ENCODE measurements around the gene DOCK9.

Gene DOCK9

DNA sequence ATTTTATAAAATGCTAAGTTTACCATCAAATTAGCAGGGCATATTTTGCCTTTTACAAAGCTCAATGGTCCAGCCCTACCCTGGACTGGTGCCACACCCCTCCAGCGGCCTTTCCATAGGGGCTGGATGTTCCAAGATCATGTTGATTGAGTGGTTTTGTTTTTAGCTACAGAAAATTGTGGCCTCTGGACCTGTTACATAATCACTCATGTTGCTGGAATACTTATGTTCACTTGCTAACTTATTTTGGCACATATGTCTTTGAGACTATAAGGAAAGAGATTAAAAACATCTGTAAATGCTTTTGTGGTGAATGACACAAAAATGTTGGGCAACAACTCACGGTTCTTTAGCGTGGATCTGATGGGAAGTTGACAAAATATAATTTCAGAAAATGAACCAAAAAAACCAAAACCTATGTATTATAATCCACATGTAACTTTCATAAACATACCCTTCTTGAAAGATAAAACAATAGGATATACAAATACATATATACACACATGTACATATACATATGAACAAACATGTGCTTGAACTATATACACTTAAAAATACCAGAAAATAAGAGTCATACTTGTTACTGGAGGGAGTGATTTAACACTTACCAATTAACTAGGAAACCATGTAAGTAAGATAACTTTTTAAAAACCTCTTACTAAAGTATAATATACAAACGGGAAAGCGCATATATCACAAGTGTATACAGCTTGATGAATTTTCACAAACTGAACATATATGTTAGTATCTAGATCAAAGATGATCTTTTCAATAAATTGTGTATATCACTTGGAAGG, 178.8 kb downstream of the DOCK9 start:
- DNase-seq (ENCODE audit: low read depth, low spot score) = no peak

DNA sequence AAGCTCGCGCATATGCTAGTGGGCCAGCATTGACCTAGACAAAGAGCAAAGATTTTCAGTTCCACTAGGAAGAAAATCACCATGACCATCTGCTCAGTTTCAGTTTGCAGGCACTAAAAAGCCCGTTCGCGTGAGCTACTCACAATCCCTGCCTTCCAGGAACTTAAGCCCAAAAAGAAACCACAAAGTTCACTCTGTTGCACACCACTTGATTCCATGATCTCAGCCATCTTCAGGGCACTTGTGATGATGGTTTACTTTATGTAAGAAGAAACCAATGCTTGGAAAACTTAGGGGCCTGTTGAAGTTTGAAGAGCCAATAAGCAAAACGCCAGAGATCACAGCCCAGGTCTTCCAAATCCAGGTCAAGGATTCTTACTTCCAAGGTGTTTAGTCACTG, 180.4 kb downstream of the DOCK9 start:
- no peak for DNase-seq (ENCODE audit: low read depth, low spot score)

DNA sequence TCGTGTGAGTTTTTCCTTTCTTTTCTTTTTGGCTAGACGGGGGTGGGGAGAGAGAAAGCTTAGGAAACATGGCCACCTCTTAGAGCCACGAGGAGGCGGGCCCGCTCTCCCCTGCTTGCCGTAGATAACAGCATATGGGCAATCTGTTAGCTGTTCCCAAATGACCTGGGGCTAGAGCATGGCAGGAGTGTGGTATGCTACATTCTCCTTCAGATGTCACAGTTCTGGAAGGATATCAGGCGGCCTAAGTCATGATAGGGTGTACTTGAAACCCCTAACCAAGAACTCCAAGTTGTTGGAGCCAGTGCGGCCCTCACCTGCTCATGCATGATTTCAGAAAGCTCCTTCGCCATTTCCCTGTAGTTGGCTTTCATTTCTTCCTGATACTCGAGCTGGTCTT, 181.1 kb downstream of the DOCK9 start:
- DNase-seq (ENCODE audit: low read depth, low spot score) = peak; percentile 41

DNA sequence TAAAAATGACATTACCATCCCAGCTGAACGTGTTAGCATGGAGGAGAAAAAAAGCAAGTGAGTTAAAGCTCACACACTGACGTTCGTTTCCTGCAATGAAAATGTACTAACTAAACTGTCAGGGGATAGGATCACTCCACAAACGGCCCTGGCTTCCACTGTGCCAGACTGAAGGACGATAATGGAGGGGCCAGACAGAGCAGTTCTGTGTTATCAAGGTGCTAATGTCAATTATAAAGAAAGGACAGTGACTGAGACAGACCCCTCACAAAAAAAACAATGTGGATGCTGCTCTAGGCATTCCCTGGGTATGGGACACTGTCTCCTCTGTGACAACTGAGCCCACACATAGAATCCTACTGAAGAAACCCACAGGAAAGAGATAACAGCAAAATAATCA, 181.7 kb downstream of the DOCK9 start:
- no peak for DNase-seq (ENCODE audit: low read depth, low spot score)

DNA sequence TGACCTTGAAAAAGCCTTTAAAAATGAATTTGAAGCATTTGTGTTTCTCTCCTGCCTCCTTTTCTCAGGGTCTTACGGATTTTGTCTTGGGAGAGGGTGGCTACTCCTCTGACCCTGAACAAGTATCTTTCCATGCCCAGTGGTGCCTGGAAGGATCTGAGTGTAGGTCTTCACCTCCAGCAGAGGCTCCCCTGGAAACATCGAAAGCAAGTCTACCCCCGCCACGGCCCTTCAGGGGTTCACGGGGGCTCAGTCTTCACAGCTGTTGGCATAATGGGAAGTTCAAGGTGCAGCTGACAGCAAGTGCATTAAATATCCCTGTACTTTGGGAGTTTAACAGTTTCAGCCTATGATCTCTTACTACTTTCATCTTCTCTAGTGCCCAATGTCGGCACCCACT, 182.6 kb downstream of the DOCK9 start:
- no peak for DNase-seq (ENCODE audit: low read depth, low spot score)

DNA sequence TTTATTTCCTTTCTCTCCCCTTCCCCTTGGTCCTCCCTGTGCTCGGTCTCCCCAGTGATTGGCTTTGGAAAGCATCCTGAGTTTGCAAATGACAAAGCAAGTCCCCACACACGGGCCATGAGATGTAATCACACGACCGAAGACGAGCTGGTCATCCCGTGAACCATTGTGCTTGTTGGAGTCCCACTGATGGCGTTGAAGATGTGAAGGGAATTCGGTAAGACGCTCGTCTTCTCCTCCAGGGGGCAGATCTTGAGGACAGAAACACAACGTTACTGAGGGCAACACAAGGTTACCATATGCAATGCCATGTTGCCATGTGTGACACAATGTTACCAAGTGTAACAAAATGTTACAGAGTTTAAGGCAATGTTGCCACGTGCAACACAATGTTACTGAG, 183.4 kb downstream of the DOCK9 start:
- no peak for DNase-seq (ENCODE audit: low read depth, low spot score)

DNA sequence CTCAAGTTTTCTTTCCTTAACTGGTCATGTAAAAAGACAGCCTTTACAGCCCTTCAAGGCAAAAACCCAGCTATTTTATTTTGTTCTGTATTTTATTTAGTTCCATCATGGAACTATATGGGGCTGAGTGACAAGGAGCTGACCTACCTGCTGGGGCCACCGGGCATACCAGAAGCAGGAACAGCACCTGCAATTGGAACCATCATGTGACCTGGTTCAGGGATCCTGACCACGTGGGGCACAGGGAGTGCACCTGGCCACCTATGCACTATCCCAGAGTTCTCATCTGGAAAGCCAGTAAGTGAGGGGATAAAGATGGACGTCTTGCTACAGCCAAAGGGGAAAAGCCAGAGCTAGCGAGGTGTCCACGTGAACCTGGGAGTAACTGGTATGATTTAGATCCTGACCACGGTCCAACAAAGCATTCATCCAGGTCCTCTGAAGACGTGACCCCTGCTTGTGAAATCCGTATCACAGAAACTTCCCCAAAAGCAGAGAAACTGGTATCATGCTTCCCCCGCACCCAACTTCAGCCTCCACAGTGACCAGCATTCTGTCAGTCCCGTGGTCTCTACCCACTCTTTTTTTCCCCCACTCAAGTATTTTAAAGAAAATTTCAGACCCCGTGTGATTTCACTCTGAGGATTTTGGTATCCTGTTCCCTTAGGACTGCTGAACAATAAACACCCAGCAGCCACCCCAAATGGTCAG, 184.9 kb downstream of the DOCK9 start:
- DNase-seq (ENCODE audit: low read depth, low spot score) = no peak

DNA sequence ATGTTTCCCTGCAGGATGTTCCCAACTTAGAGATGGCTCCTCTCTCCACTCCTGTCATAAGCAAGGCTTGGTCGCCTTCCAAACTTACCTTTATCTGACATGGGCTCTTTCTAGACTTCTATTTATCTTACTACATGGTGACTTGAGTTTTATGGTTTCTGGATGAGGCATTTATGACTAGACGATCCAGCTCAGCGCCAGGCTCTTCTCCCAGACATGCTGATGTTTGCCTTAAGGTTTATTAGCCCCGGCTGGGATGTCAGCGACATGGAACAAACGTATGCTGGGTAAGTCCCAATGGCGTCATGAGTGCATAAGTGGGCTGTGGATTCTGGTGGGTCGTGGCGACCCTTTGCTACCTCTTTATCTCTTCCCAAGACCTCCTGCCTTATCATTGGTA, 185.5 kb downstream of the DOCK9 start:
- DNase-seq (ENCODE audit: low read depth, low spot score) = no peak

DNA sequence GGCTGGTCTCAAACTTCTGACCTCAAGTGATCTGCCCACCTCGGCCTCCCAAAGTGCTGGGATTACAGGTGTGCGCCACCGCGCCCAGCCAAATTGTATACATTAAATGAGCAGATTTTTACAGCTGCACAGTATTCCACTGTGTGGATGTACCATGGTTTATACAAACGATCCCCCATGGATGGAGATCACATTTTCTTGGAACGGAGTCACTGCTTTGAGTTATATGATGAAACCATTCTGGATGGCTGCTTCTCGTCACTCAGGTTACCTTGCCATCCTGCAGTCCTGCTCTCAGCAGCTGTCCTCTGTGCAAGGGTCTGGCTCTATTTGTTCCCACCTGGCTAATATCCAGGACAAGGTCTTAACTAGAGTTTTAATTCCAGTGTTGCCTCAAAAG, 186.3 kb downstream of the DOCK9 start:
- no peak for DNase-seq (ENCODE audit: low read depth, low spot score)

DNA sequence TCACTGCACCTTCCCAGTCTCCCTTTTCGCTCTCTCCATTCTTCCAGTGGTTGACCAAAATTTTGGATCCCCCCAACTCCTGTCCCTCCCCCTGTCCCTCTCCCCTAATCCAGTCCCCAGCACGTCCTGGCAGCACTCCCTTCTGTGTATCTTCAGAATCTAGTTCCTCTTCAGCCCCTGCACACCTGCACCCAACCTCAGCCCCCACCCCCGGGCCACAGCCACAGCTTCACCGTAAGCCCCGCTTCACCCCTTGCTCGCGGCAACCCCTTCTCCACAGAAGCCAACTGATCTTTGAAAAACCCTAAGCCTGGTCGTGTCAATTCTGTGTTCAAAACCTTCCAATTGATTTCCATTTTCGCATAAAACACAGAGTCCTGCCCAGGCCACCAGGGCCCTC, 189.9 kb downstream of the DOCK9 start:
- DNase-seq (ENCODE audit: low read depth, low spot score) = no peak

DNA sequence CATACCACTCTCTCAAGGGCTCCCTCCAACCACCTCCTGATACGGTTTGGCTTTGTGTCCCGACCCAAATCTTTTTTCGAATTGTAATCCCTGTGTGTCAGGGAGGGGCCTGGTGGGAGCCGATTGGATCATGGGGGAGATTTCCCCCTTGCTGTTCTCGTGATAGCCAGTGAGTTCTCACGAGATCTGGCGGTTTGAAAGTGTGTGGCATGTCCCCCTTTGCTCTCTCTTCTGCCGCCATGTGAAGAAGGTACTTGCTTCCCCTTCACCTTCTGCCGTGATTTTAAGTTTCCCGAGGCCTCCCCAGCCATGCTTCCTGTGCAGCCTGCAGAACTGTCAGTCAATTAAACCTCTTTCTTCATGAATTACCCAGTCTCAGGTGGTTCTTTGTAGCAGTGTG, 190.7 kb downstream of the DOCK9 start:
- DNase-seq (ENCODE audit: low read depth, low spot score) = no peak

DNA sequence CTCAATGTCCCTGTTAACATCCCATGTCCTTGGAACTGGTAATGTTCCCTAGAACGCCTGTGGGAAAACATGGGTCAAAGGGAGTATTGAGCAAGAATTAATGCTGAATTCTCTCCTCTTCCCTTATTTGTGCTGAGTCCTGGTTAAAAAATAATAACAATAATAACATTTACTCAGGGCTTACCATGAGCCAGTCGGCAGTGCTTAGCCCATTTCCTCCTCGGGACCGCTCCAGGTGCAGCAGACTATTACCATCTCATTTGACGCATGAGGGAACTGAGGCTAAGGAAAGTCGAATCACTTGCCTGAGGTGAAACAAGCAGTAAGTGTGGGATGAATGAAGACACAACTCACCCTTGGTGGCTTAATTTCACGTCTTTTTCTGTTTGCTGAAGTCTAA, 191.8 kb downstream of the DOCK9 start:
- no peak for DNase-seq (ENCODE audit: low read depth, low spot score)

DNA sequence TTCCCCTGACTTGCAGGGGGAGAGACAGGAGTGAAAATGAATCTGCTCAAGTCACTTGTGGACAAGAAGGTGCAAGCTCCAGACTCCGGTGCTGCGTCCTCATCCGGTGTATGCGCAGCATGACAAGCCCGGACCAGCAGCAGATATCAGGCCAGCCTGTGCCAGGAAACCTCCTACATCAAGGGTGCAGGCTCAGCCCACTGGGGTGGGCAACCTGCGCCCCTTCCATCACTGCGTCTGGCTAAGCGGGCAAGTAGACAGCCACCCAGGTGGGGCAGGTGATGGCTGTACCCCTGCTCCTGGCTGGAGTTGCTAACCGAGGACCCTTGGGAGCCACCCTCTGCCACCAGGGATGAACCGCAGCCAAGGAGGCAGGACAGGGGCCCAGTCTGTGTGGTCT, 192.5 kb downstream of the DOCK9 start:
- DNase-seq (ENCODE audit: low read depth, low spot score) = no peak

DNA sequence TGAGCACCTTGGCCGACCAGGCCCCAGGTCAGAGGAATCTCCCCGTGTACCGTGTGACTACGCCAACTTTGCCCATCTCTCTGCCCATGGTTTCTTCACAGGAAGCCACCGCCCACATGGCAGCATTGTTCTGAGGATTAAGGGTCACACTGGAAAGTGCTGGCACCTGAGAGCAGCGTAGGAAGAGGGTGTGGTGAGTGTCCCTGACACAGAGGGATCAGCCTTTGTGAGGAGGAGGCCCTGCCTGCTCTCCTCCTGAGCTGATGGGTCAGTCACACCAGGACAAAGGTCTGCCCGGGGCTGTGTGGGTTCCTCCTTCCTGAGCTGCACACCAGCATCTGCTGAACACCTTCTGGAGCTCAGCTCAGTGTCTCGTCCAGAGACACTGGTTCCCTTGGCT, 193.2 kb downstream of the DOCK9 start:
- DNase-seq (ENCODE audit: low read depth, low spot score) = no peak

DNA sequence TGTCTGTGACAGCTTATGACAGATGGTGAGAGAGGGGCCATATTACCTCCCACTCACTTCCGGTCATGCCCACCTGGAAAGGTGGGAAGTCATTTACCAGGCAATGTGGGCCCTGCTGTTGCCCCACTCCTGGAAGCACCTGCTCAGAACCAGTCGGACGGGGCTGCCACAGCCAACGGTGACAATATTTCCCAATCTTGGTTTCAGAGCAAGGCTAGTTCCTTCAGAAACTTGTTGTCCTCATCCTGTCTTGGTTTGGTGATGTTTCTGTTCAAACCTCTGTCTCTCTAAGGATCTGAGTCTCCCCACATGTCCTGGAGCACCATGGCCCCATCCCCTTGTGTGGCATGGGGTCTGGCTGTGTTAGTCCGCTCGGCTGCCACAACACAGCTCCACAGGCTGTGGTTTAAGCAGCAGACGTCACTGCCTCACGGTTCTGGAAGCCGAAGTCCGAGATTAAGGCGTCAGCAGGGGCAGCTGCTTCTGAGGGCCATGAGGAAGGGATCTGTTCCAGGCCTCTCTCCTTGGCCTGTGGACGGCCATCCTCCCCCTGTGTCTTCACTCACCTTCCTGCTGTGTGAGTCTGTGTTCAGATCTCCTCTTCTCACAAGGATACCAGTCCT, 193.9 kb downstream of the DOCK9 start:
- DNase-seq (ENCODE audit: low read depth, low spot score) = no peak

DNA sequence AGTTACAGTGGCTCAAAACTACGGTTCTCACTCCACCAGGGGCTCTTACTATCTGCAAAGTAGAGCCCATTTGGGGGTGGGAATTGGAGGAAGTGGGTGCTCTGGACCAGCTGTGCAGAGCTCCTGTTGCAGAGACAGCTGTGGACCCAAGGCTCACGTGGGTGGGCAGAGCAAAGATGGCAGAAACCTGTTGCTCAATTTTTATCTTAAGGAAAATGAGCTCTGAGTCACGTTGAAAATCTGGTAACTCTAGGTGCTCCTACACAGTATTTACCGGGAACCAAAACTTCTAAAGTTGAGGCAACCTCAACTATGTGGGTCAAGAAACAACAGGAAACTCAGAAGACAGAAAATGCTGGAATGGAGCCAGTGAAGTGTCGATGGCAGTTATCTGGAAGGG, 195.2 kb downstream of the DOCK9 start:
- DNase-seq (ENCODE audit: low read depth, low spot score) = no peak

DNA sequence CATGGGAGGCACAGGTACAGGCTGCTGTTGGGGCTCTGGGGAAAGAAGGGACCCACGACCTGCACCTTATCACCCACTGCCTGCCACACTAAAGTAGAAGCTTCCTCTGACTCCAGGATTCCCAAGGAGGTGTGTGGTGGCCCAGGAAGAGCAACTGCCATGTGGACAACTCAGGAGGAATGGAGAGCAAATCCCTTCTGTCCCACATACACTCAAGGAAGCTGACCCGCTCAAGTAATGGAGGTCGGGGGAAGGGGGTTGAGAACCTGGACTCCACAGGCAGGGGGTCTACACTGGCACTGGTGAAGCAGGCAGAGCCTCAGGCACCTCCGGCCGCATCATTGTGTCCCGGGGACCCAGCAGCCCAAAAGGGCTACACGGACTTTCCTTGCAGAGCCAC, 196.0 kb downstream of the DOCK9 start:
- DNase-seq (ENCODE audit: low read depth, low spot score) = no peak

DNA sequence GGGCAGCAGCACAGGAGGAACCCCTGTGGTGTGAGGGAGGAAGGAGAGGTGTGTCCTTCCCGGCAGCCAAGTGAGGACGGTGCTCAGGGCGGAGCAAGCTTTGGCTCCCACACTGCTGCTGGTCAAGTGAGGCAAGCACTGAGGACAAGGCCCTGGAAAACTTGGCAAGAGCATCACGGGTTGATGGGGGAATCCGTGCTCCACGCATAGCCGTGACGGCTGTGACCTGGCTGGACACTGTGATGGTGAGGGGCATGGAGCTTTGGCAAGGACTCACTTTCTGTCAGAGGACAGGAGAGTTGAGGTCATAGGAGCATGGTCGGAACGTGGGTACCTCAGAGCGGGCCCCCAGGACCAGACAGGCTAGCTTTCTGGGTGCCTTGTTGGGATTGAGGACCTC, 196.4 kb downstream of the DOCK9 start:
- DNase-seq (ENCODE audit: low read depth, low spot score) = no peak

DNA sequence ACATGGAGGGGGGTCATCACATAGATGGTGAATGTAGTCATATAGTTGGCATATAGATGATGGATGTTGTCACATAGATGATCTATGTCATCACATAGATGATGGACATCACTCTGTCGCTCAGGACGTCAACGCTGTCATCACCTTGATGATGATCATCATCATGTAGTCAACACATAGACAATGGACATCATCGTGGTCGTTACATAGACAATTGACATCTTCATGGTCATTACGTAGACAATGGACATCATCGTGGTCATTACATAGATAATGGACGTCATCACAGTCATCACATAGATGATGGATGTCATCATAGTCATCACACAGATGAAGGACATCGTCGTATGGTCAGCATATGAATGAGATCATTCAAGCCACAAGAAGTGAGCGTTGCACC, 196.8 kb downstream of the DOCK9 start:
- no peak for DNase-seq (ENCODE audit: low read depth, low spot score)

DNA sequence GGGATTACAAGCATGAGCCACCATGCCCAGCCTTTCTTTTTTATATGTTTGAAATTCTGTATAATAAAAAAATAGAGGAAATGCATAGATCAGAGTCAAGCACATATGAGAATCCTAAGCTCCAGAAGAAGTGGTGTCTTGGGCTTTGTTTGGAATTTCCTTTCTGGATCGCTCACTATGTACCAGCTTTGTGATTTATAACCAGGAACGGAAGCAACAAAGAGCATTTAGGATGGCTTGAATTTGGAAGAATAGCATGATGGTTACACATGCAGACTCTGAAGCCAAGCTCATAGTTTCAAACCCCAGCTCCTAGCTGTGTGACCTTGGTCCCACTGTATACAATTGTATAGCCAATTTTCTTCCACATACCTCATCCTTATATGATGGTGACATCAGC, 197.4 kb downstream of the DOCK9 start:
- no peak for DNase-seq (ENCODE audit: low read depth, low spot score)

DNA sequence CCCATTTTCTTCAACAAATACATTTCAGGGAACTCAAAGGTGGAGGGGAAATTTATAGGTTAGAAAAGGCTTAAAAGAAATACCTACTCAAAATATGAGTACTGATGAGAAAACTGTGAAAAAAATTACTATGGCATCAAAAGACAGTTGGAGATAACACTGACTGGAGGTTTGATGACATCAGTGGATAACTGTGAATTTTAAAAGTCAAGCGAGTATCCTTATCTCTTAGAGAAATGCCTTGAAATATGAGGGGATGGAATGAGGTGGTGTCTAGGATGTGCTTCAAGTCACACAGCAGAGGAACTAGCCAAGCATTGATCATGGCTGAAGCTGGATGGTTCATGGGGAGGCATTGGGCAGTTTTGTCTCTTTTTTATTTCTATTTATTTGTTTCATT, 198.2 kb downstream of the DOCK9 start:
- no peak for DNase-seq (ENCODE audit: low read depth, low spot score)

DNA sequence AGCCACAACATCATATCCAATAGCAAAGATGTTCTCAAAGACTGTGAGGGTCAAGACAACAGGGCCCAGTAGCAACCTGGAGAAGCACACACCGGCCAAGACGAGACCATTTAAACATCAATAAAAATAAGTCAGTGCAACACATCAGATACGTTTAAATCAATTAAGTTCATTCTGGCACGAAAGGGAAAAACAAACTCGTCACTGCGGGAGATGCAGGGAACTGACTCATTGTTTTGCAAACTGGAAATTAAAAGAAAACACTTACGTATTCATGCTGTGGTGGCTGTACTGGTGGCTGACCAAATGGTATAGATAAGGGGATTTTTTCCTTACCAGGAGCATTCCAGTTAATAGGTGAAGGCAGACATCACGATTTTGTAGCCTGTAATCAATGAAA, 199.1 kb downstream of the DOCK9 start:
- DNase-seq (ENCODE audit: low read depth, low spot score) = no peak

DNA sequence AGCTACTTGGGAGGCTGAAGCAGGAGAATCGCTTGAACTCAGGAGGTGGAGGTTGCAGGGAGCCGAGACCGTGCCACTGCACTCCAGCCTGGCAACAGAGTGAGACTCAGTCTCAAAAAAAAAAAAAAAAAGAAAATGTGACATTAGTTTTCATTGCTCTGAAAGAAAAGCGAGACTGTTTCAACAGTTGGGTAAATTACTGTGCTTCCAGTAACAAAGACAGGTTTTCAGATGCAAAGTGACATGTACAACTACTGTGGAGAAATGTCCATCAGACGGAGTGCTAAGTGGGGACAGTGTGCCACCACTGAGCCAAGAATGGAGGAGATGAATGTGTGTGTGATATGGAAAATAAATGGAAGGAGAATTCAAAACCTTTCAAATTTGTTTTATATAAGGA, 201.2 kb downstream of the DOCK9 start:
- DNase-seq (ENCODE audit: low read depth, low spot score) = no peak
